Measurements from ENCODE around the gene CRIP3. TPM values are rescaled to one million over a fixed set of nuclear protein-coding genes. Genes with fewer than 3 reads are reported as not detected.

CRIP3 gene
- total RNA-seq, 1 experiment from 2014 or later = not detected

GRCh38 chr6:43277643-43278523 lies 30.7 kb downstream of the CRIP3 start:
- Histone ChIP-seq H3K27ac (peak overlapping the region; percentile 55), H3K4me1 (replicated peaks) (peaks cover 16% of the 10 kb centered on the region), H3K27me3 (replicated peaks) (peaks cover 34% of the 10 kb centered on the region), H3K4me3 (no peak overlapping the region), H3K36me3 (no peaks in the 10 kb centered on the region), H3K9me3 (replicated peaks) (no peaks in the 10 kb centered on the region)
- DNase-seq (ENCODE audit: low read depth in 1 of 2, low spot score in 2 of 2) = peak in 1 of 2 experiments; percentile 38

GRCh38 chr6:43277306-43277642 lies 31.4 kb downstream of the CRIP3 start:
- no peaks in the 10 kb centered on the region for H3K9me3 ChIP-seq (replicated peaks)
- peaks cover 16% of the 10 kb centered on the region for H3K4me1 ChIP-seq (replicated peaks)
- peaks cover 29% of the 10 kb centered on the region for H3K27me3 ChIP-seq (replicated peaks)
- no peak overlapping the region for H3K4me3 ChIP-seq
- H3K36me3 ChIP-seq = no peaks in the 10 kb centered on the region
- no peak for DNase-seq (ENCODE audit: low read depth in 1 of 2, low spot score in 2 of 2)
- no peak overlapping the region for H3K27ac ChIP-seq

GRCh38 chr6:43276577-43277305 lies 31.9 kb downstream of the CRIP3 start:
- no peak for DNase-seq (ENCODE audit: low read depth in 1 of 2, low spot score in 2 of 2)
- Histone ChIP-seq H3K27me3 (replicated peaks) (peaks cover 24% of the 10 kb centered on the region), H3K27ac (no peak overlapping the region), H3K4me1 (replicated peaks) (peaks cover 16% of the 10 kb centered on the region), H3K4me3 (no peak overlapping the region), H3K36me3 (no peaks in the 10 kb centered on the region), H3K9me3 (replicated peaks) (no peaks in the 10 kb centered on the region)

- Histone ChIP-seq H3K36me3 (no peaks in the 10 kb centered on the region), H3K9me3 (replicated peaks) (no peaks in the 10 kb centered on the region), H3K27ac (no peak overlapping the region), H3K4me3 (no peak overlapping the region), H3K27me3 (replicated peaks) (peaks cover 24% of the 10 kb centered on the region), H3K4me1 (replicated peaks) (peaks cover 16% of the 10 kb centered on the region)
- DNase-seq (ENCODE audit: low read depth in 1 of 2, low spot score in 2 of 2) = no peak
These were observed 32.6 kb downstream of the CRIP3 start for GRCh38 chr6:43275801-43276576.

- Histone ChIP-seq H3K36me3 (no peaks in the 10 kb centered on the region), H3K4me1 (replicated peaks) (peaks cover 19% of the 10 kb centered on the region), H3K27me3 (replicated peaks) (peaks cover 21% of the 10 kb centered on the region), H3K9me3 (replicated peaks) (no peaks in the 10 kb centered on the region), H3K4me3 (no peak overlapping the region), H3K27ac (no peak overlapping the region)
- DNase-seq (ENCODE audit: low read depth in 1 of 2, low spot score in 2 of 2) = no peak
These were observed 33.6 kb downstream of the CRIP3 start for GRCh38 chr6:43274916-43275597.

GRCh38 chr6:43274127-43274915 lies 34.3 kb downstream of the CRIP3 start:
- H3K36me3 ChIP-seq = no peaks in the 10 kb centered on the region
- peaks cover 27% of the 10 kb centered on the region for H3K4me1 ChIP-seq (replicated peaks)
- DNase-seq (ENCODE audit: low read depth in 1 of 2, low spot score in 2 of 2) = no peak
- H3K27me3 ChIP-seq (replicated peaks) = peaks cover 21% of the 10 kb centered on the region
- H3K4me3 ChIP-seq = no peak overlapping the region
- H3K27ac ChIP-seq = no peak overlapping the region
- no peaks in the 10 kb centered on the region for H3K9me3 ChIP-seq (replicated peaks)

GRCh38 chr6:43273707-43274106 lies 34.9 kb downstream of the CRIP3 start:
- Histone ChIP-seq H3K36me3 (no peaks in the 10 kb centered on the region), H3K9me3 (replicated peaks) (no peaks in the 10 kb centered on the region), H3K27me3 (replicated peaks) (peaks cover 21% of the 10 kb centered on the region), H3K4me3 (no peak overlapping the region), H3K4me1 (replicated peaks) (peaks cover 29% of the 10 kb centered on the region), H3K27ac (no peak overlapping the region)
- no peak for DNase-seq (ENCODE audit: low read depth in 1 of 2, low spot score in 2 of 2)

- H3K36me3 ChIP-seq = no peaks in the 10 kb centered on the region
- H3K4me1 ChIP-seq (replicated peaks) = peaks cover 20% of the 10 kb centered on the region
- H3K27me3 ChIP-seq (replicated peaks) = peaks cover 21% of the 10 kb centered on the region
- no peak for DNase-seq (ENCODE audit: low read depth in 1 of 2, low spot score in 2 of 2)
- no peaks in the 10 kb centered on the region for H3K9me3 ChIP-seq (replicated peaks)
- H3K27ac ChIP-seq = no peak overlapping the region
- H3K4me3 ChIP-seq = no peak overlapping the region
These were observed 36.7 kb downstream of the CRIP3 start for GRCh38 chr6:43271944-43272343.

GRCh38 chr6:43271103-43271815 lies 37.4 kb downstream of the CRIP3 start:
- no peak for DNase-seq (ENCODE audit: low read depth in 1 of 2, low spot score in 2 of 2)
- Histone ChIP-seq H3K9me3 (replicated peaks) (no peaks in the 10 kb centered on the region), H3K4me1 (replicated peaks) (peaks cover 20% of the 10 kb centered on the region), H3K27ac (no peak overlapping the region), H3K4me3 (no peak overlapping the region), H3K27me3 (replicated peaks) (peaks cover 22% of the 10 kb centered on the region), H3K36me3 (no peaks in the 10 kb centered on the region)

GRCh38 chr6:43269273-43270007 lies 39.2 kb downstream of the CRIP3 start:
- Histone ChIP-seq H3K36me3 (no peaks in the 10 kb centered on the region), H3K27me3 (replicated peaks) (peaks cover 18% of the 10 kb centered on the region), H3K27ac (no peak overlapping the region), H3K9me3 (replicated peaks) (no peaks in the 10 kb centered on the region), H3K4me3 (peak overlapping the region; percentile 25), H3K4me1 (replicated peaks) (peaks cover 20% of the 10 kb centered on the region)
- DNase-seq (ENCODE audit: low read depth in 1 of 2, low spot score in 2 of 2) = peak; percentile 68 to 74

GRCh38 chr6:43268782-43269272 lies 39.8 kb downstream of the CRIP3 start:
- Histone ChIP-seq H3K27ac (no peak overlapping the region), H3K4me3 (no peak overlapping the region), H3K27me3 (replicated peaks) (peaks cover 12% of the 10 kb centered on the region), H3K9me3 (replicated peaks) (no peaks in the 10 kb centered on the region), H3K36me3 (no peaks in the 10 kb centered on the region), H3K4me1 (replicated peaks) (peaks cover 20% of the 10 kb centered on the region)
- no peak for DNase-seq (ENCODE audit: low read depth in 1 of 2, low spot score in 2 of 2)

GRCh38 chr6:43268355-43268700 lies 40.3 kb downstream of the CRIP3 start:
- H3K27me3 ChIP-seq (replicated peaks) = peaks cover 9% of the 10 kb centered on the region; the same call in 1 of the 2 replicates
- no peak overlapping the region for H3K4me3 ChIP-seq
- DNase-seq (ENCODE audit: low read depth in 1 of 2, low spot score in 2 of 2) = no peak
- peaks cover 20% of the 10 kb centered on the region for H3K4me1 ChIP-seq (replicated peaks)
- no peaks in the 10 kb centered on the region for H3K9me3 ChIP-seq (replicated peaks)
- no peaks in the 10 kb centered on the region for H3K36me3 ChIP-seq
- H3K27ac ChIP-seq = no peak overlapping the region

Measured in SJSA1 (cell line).